Neuronal stem cell (in vitro differentiated cells): ENCODE results near the gene SIN3B.

Source experiments
- DNase-seq: peaks from one replicate; pipeline ENCODE4 v3.0.0-alpha.2; 2013; ENCODE audit warnings: low spot score
- H2AFZ ChIP-seq: one replicate; pipeline ENCODE4 v1.6.1; 2013; ENCODE audit warnings: mild to moderate bottlenecking, low read length, inconsistent platforms
- H2AK5ac ChIP-seq: 2 replicates; pipeline ENCODE4 v1.6.1; 2013; ENCODE audit warnings: low read depth, mild to moderate bottlenecking, inconsistent platforms, low read length, moderate library complexity, mixed read lengths
- H2BK120ac ChIP-seq: 2 replicates; pipeline ENCODE4 v1.6.1; 2013; ENCODE audit warnings: low read depth, mild to moderate bottlenecking, inconsistent platforms, low read length, moderate library complexity, mixed read lengths
- H2BK12ac ChIP-seq: one replicate; pipeline ENCODE4 v1.6.1; 2013; ENCODE audit warnings: low read length, inconsistent platforms
- H2BK15ac ChIP-seq: 2 replicates; pipeline ENCODE4 v1.6.1; 2013; ENCODE audit warnings: mild to moderate bottlenecking, low read length, inconsistent platforms, mixed read lengths
- H2BK5ac ChIP-seq: one replicate; pipeline ENCODE4 v1.6.1; 2013; ENCODE audit warnings: inconsistent platforms, mild to moderate bottlenecking, low read length, moderate library complexity
- H3K14ac ChIP-seq: one replicate; pipeline ENCODE4 v1.6.1; 2013; ENCODE audit warnings: low read length, inconsistent platforms
- H3K18ac ChIP-seq: 2 replicates; pipeline ENCODE4 v1.6.1; 2013; ENCODE audit warnings: low read length, inconsistent platforms
- H3K23ac ChIP-seq: 2 replicates; pipeline ENCODE4 v1.6.1; 2013; ENCODE audit warnings: low read depth, mild to moderate bottlenecking, mixed read lengths, low read length, inconsistent platforms; ENCODE audit not compliant: poor library complexity
- H3K27ac ChIP-seq: replicated peaks from 3 replicates; pipeline ENCODE4 v1.5.1; 2013; ENCODE audit warnings: low read length, inconsistent platforms
- H3K27me3 ChIP-seq, 3 experiments: 2 replicates each; pipeline ENCODE4 v1.6.1; 2013; ENCODE audit warnings: low read length in 3 of 3, mild to moderate bottlenecking in 2 of 3, inconsistent platforms in 1 of 3, low read depth in 1 of 3, mixed read lengths in 1 of 3, moderate library complexity in 1 of 3; ENCODE audit not compliant: control insufficient read depth in 3 of 3, insufficient read depth in 3 of 3
- H3K36me3 ChIP-seq, 2 donors: replicated peaks in 1 of 2; 2 replicates each; pipeline ENCODE4 v1.6.1; 2013; ENCODE audit warnings: low read length in 2 of 2; ENCODE audit not compliant: control insufficient read depth in 2 of 2, insufficient read depth in 2 of 2
- H3K4ac ChIP-seq: 2 replicates; pipeline ENCODE4 v1.6.1; 2013; ENCODE audit warnings: inconsistent platforms, mild to moderate bottlenecking, low read length, moderate library complexity
- H3K4me1 ChIP-seq, 2 donors: 1 replicate in 1 of 2; 2 replicates in 1 of 2; pipeline ENCODE4 v1.6.1; 2013; ENCODE audit warnings: low read length in 2 of 2, low read depth in 1 of 2; ENCODE audit not compliant: control insufficient read depth in 2 of 2, insufficient read depth in 1 of 2
- H3K4me2 ChIP-seq: one replicate; pipeline ENCODE4 v1.6.1; 2013; ENCODE audit warnings: mild to moderate bottlenecking, low read length, inconsistent platforms; ENCODE audit not compliant: insufficient read depth, poor library complexity, severe bottlenecking
- H3K4me3 ChIP-seq, 2 donors: 2 replicates each; pipeline ENCODE4 v1.5.1; 2013; ENCODE audit warnings: low read length in 2 of 2, mild to moderate bottlenecking in 2 of 2, inconsistent platforms in 1 of 2, moderate library complexity in 1 of 2
- H3K79me1 ChIP-seq: one replicate; pipeline ENCODE4 v1.6.1; 2013; ENCODE audit warnings: low read depth, mild to moderate bottlenecking, inconsistent platforms, low read length, moderate library complexity
- H3K9ac ChIP-seq: one replicate; pipeline ENCODE4 v1.6.1; 2013; ENCODE audit warnings: mild to moderate bottlenecking, low read depth, low read length, inconsistent platforms; ENCODE audit not compliant: poor library complexity
- H3K9me3 ChIP-seq, 2 donors: replicated peaks in 1 of 2; 2 replicates each; pipeline versions ENCODE3 to v1.6.1; 2013; ENCODE audit warnings: low read length in 2 of 2, mild to moderate bottlenecking in 2 of 2, inconsistent platforms in 1 of 2, low read depth in 1 of 2, mixed read lengths in 1 of 2, moderate library complexity in 1 of 2; ENCODE audit not compliant: control insufficient read depth in 2 of 2, insufficient read depth in 1 of 2
- H4K8ac ChIP-seq: one replicate; pipeline ENCODE4 v1.6.1; 2013; ENCODE audit warnings: low read depth, mild to moderate bottlenecking, inconsistent platforms, low read length, moderate library complexity
- H4K91ac ChIP-seq: one replicate; pipeline ENCODE4 v1.6.1; 2013; ENCODE audit warnings: low read length, low read depth, mild to moderate bottlenecking, inconsistent platforms; ENCODE audit not compliant: poor library complexity
- WGBS, 2 donors: extraction: QIAGEN DNeasy Blood & Tissue Kit; methylation state at CpG; one replicate each; pipeline ENCODE4 v1.1.7; 2013; ENCODE audit warnings: missing lambda C conversion rate in 2 of 2, mixed read lengths in 1 of 2; ENCODE audit not compliant: insufficient read length in 2 of 2, insufficient replicate concordance in 1 of 2; ENCODE audit errors: extremely low coverage in 2 of 2; 5-methylcytosine and 5-hydroxymethylcytosine counted together

Gene SIN3B

GRCh38 chr19:16841391-16841926 lies 12.3 kb downstream of the SIN3B start:
- Histone ChIP-seq H2BK120ac (no peak overlapping the region), H4K8ac (no peak overlapping the region), H2BK5ac (no peak overlapping the region), H3K4me2 (no peak overlapping the region), H3K27me3 (no peaks in the 10 kb centered on the region), H3K23ac (no peak overlapping the region), H3K4me3 (no peak overlapping the region), H3K18ac (no peak overlapping the region), H3K36me3 (peaks cover 48 to 99% of the 10 kb centered on the region in 2 donors), H2BK15ac (no peak overlapping the region), H3K27ac (no peak overlapping the region), H3K9me3 (peaks cover 0 to 4% of the 10 kb centered on the region in 2 donors), H2AK5ac (no peak overlapping the region), H2BK12ac (no peak overlapping the region), H3K14ac (no peak overlapping the region), H3K4ac (no peak overlapping the region), H3K4me1 (no peaks in the 10 kb centered on the region), H3K9ac (no peak overlapping the region), H2AFZ (no peak overlapping the region), H3K79me1 (peaks cover 8% of the 10 kb centered on the region), H4K91ac (no peak overlapping the region)
- WGBS, 2 donors, result no CpG with 5 or more reads among the region's 15 CpGs
- DNase-seq, result no peak

- H3K9me3 ChIP-seq, result peaks cover 0 to 5% of the 10 kb centered on the region in 2 donors
- no peak overlapping the region for H3K4me3 ChIP-seq
- peaks cover 3% of the 10 kb centered on the region for H3K79me1 ChIP-seq
- no peaks in the 10 kb centered on the region for H3K4me1 ChIP-seq
- H2BK5ac ChIP-seq, result no peak overlapping the region
- H4K91ac ChIP-seq, result no peak overlapping the region
- no peak overlapping the region for H2AK5ac ChIP-seq
- H3K23ac ChIP-seq, result no peak overlapping the region
- no peak overlapping the region for H3K9ac ChIP-seq
- H2BK12ac ChIP-seq, result no peak overlapping the region
- H2BK15ac ChIP-seq, result no peak overlapping the region
- WGBS, 2 donors, result no CpG with 5 or more reads among the region's 16 CpGs
- H3K27ac ChIP-seq, result no peak overlapping the region
- no peak overlapping the region for H3K18ac ChIP-seq
- peak overlapping the region; percentile 38 for H3K14ac ChIP-seq
- DNase-seq, result no peak
- no peak overlapping the region for H2BK120ac ChIP-seq
- no peak overlapping the region for H4K8ac ChIP-seq
- H3K4ac ChIP-seq, result no peak overlapping the region
- no peaks in the 10 kb centered on the region for H3K27me3 ChIP-seq
- no peak overlapping the region for H3K4me2 ChIP-seq
- H2AFZ ChIP-seq, result no peak overlapping the region
- H3K36me3 ChIP-seq, result peaks cover 61 to 99% of the 10 kb centered on the region in 2 donors
These were observed 17.7 kb downstream of the SIN3B start for GRCh38 chr19:16846901-16847300.

- Histone ChIP-seq H2BK5ac (no peak overlapping the region), H3K14ac (no peak overlapping the region), H2AFZ (no peak overlapping the region), H2AK5ac (no peak overlapping the region), H3K4me1 (no peaks in the 10 kb centered on the region), H3K27ac (no peak overlapping the region), H3K36me3 (peaks cover 63 to 100% of the 10 kb centered on the region in 2 donors), H3K4me3 (no peak overlapping the region), H2BK12ac (no peak overlapping the region), H3K27me3 (no peaks in the 10 kb centered on the region), H4K8ac (no peak overlapping the region), H3K4ac (no peak overlapping the region), H3K79me1 (peaks cover 6% of the 10 kb centered on the region), H2BK15ac (no peak overlapping the region), H2BK120ac (no peak overlapping the region), H3K9ac (no peak overlapping the region), H3K18ac (no peak overlapping the region), H4K91ac (no peak overlapping the region), H3K9me3 (peaks cover 0 to 5% of the 10 kb centered on the region in 2 donors), H3K23ac (no peak overlapping the region), H3K4me2 (no peak overlapping the region)
- DNase-seq, result no peak
- no CpG with 5 or more reads among the region's 6 CpGs for WGBS, 2 donors
These were observed 18.2 kb downstream of the SIN3B start for GRCh38 chr19:16847430-16847829.

GRCh38 chr19:16849168-16849567 lies 20.0 kb downstream of the SIN3B start:
- Histone ChIP-seq H2BK15ac (no peak overlapping the region), H3K9me3 (peaks cover 0 to 10% of the 10 kb centered on the region in 2 donors), H3K27me3 (no peaks in the 10 kb centered on the region), H3K4me1 (no peaks in the 10 kb centered on the region), H3K27ac (no peak overlapping the region), H4K91ac (no peak overlapping the region), H3K23ac (no peak overlapping the region), H3K18ac (no peak overlapping the region), H2BK12ac (no peak overlapping the region), H2AFZ (no peak overlapping the region), H4K8ac (no peak overlapping the region), H2BK120ac (no peak overlapping the region), H2AK5ac (no peak overlapping the region), H3K4me3 (no peak overlapping the region), H3K79me1 (peaks cover 9% of the 10 kb centered on the region), H3K4ac (no peak overlapping the region), H3K14ac (no peak overlapping the region), H3K36me3 (peaks cover 69 to 100% of the 10 kb centered on the region in 2 donors), H3K9ac (no peak overlapping the region), H3K4me2 (no peak overlapping the region), H2BK5ac (no peak overlapping the region)
- no peak for DNase-seq
- WGBS, 2 donors, result no CpG with 5 or more reads among the region's 1 CpG
